Endodermal cell (in vitro differentiated cells): ENCODE data around the gene GNB1. TPM values are rescaled to one million over a fixed set of nuclear protein-coding genes. Genes with fewer than 3 reads are reported as not detected.
A peak's percentile ranks its signal among the peaks of the same experiment; 100 is the strongest.

Source experiments
- DNase-seq: peaks from one replicate; pipeline ENCODE4 v3.0.0-alpha.2; 2017
- H3K27ac ChIP-seq: 2 replicates; pipeline ENCODE4 v1.5.1; 2013; ENCODE audit warnings: mild to moderate bottlenecking, low read depth, low read length, moderate library complexity
- H3K27me3 ChIP-seq: 2 replicates; pipeline ENCODE4 v1.6.1; 2013; ENCODE audit warnings: mild to moderate bottlenecking, low read length, moderate library complexity; ENCODE audit not compliant: insufficient read depth, control insufficient read depth, poor library complexity, severe bottlenecking
- H3K36me3 ChIP-seq: 2 replicates; pipeline ENCODE4 v1.7.0; 2013; ENCODE audit warnings: mild to moderate bottlenecking, low read length, moderate library complexity; ENCODE audit not compliant: control insufficient read depth, insufficient read depth
- H3K4me1 ChIP-seq: one replicate; pipeline ENCODE4 v1.7.0; 2013; ENCODE audit warnings: low read length; ENCODE audit not compliant: control insufficient read depth, insufficient read depth
- H3K4me3 ChIP-seq: 2 replicates; pipeline ENCODE4 v1.5.1; 2013; ENCODE audit warnings: mild to moderate bottlenecking, low read length, moderate library complexity
- H3K9ac ChIP-seq: 2 replicates; pipeline ENCODE4 v1.6.1; 2013; ENCODE audit warnings: mild to moderate bottlenecking, low read length, moderate library complexity; ENCODE audit not compliant: poor library complexity, severe bottlenecking; ENCODE audit errors: extremely low read depth
- H3K9me3 ChIP-seq: 2 replicates; pipeline ENCODE4 v1.6.1; 2013; ENCODE audit warnings: mild to moderate bottlenecking, low read length, moderate library complexity; ENCODE audit not compliant: control insufficient read depth
- H3K27ac Mint-ChIP-seq: 2 replicates; pipeline ENCODE4 v1.8.0; 2020; ENCODE audit warnings: mixed read lengths
- H3K27me3 Mint-ChIP-seq: 2 replicates; pipeline ENCODE4 v1.8.0; 2021; ENCODE audit warnings: mild to moderate bottlenecking, mixed read lengths; ENCODE audit not compliant: insufficient read depth
- H3K36me3 Mint-ChIP-seq: 2 replicates; pipeline ENCODE4 v1.8.0; 2020; ENCODE audit warnings: low read depth, mixed read lengths
- H3K4me1 Mint-ChIP-seq: 2 replicates; pipeline ENCODE4 v1.8.0; 2020; ENCODE audit warnings: mixed read lengths
- H3K4me3 Mint-ChIP-seq: 2 replicates; pipeline ENCODE4 v1.8.0; 2020; ENCODE audit warnings: mild to moderate bottlenecking, moderate library complexity, mixed read lengths
- H3K9me3 Mint-ChIP-seq: 2 replicates; pipeline ENCODE4 v1.8.0; 2020; ENCODE audit warnings: mild to moderate bottlenecking, mixed read lengths
- CTCF ChIP-seq: fragments of 200-600 bp; sonication (generic); conservative IDR thresholded peaks from 2 replicates; pipeline ENCODE4 v1.5.0; 2021; ENCODE audit warnings: antibody characterized with exemption, mild to moderate bottlenecking
- WGBS, 2 experiments: methylation state at CpG; one replicate each; pipeline versions ENCODE4 v1.1.5 to v1.1.7; 2013; ENCODE audit warnings: missing lambda C conversion rate in 2 of 2, mixed read lengths in 1 of 2; ENCODE audit not compliant: insufficient coverage in 1 of 2, insufficient read length in 1 of 2; 5-methylcytosine and 5-hydroxymethylcytosine counted together
- total RNA-seq, 2 donors: library from RNA; stranded (reverse); fragmentation: NEBNext Ultra II Directional in 1 of 2; extraction: Animal tissue kit (Norgen Biotek cat#: 25700) in 1 of 2; gene quantifications; 2 replicates in 1 of 2; 3 replicates in 1 of 2; pipeline ENCODE4 v1.2.1, GENCODE V29; 2021

GNB1 gene
- total RNA-seq, 2 donors from 2014 or later: 369 to 371 TPM

GRCh38 chr1:1796466-1796865 is 94.4 kb downstream of the GNB1 start:
- peak; percentile 60 for TF ChIP-seq CTCF
- Histone ChIP-seq H3K27ac (no peak overlapping the region), H3K36me3 (peaks cover 96% of the 10 kb centered on the region), H3K4me1 (no peaks in the 10 kb centered on the region), H3K27me3 (no peaks in the 10 kb centered on the region), H3K9me3 (no peaks in the 10 kb centered on the region), H3K9ac (no peak overlapping the region), H3K4me3 (no peak overlapping the region)
- no peak overlapping the region for H3K4me3 Mint-ChIP-seq
- H3K27me3 Mint-ChIP-seq: no peaks in the 10 kb centered on the region
- H3K9me3 Mint-ChIP-seq: no peaks in the 10 kb centered on the region
- WGBS, 2 experiments: 88 to 100% methylated on average over 1 to 5 of the region's 5 CpGs
- no peak for DNase-seq
- H3K4me1 Mint-ChIP-seq: no peaks in the 10 kb centered on the region
- peak overlapping the region; percentile 46 for H3K27ac Mint-ChIP-seq
- H3K36me3 Mint-ChIP-seq: peaks cover 75% of the 10 kb centered on the region

DNA sequence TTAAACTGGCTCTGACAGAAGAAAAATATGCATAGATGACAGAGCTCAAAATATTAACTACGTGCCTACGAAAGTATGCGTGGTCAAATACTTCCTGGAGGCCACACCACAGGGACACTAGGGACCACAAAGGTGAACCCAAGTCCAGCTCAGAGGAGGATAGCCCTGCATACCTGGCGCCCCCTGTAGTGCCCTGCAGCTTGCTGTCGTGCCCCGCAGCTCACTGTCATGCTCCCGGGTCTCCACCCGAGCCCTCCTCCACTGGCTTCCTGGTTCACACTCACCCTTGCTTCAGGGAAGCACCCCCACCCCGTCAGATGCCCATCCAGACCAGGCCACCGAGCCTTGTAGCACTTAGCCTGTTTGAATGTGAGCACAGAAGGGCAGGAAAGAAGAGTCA is 95.9 kb downstream of the GNB1 start:
- Histone ChIP-seq H3K9me3 (no peaks in the 10 kb centered on the region), H3K4me3 (no peak overlapping the region), H3K36me3 (peaks cover 92% of the 10 kb centered on the region), H3K27ac (no peak overlapping the region), H3K9ac (no peak overlapping the region), H3K4me1 (no peaks in the 10 kb centered on the region), H3K27me3 (no peaks in the 10 kb centered on the region)
- H3K9me3 Mint-ChIP-seq: no peaks in the 10 kb centered on the region
- peak overlapping the region; percentile 66 for H3K27ac Mint-ChIP-seq
- H3K36me3 Mint-ChIP-seq: peaks cover 82% of the 10 kb centered on the region
- peak; percentile 62 for DNase-seq
- H3K4me1 Mint-ChIP-seq: no peaks in the 10 kb centered on the region
- no peaks in the 10 kb centered on the region for H3K27me3 Mint-ChIP-seq
- H3K4me3 Mint-ChIP-seq: no peak overlapping the region
- whole genome bisulfite sequencing, 2 experiments: 94 to 95% methylated on average over 5 to 10 of the region's 10 CpGs
- peak; percentile 31 for TF ChIP-seq CTCF

DNA sequence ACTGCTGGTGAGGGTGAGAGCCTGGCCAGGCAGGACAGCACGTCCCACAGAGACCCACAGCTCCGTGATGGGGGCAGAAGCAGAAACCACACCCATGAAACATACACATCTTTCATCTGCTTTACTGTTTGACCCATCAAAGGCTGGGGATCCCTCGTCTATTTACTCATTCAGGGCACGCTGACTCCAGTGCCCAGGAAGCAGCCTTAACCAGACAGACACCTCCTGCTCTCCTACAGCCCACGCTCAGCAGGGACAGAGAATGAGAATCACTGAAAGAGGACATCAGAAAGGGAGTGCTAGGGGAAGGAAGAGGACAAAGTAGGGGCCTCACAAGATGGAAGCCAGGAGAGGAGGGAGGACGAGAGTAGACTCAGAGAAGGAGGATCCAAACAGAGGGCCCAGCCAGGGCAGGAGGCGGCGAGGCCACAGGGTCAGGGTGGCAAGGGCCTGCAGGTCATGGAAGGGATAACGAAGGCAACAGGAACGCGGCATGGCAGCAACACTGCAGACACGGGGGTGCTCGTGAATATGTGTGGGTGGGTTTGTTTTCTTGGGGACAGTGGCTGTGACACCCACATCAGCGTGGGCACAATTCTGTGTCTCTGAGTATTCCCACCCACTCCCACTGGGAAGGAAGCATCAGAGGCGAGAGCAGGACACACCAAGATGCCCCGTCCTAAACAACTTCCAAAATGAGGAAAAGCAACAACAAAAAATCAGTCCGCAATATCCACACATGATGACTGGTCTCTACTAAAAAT is 97.2 kb downstream of the GNB1 start:
- Mint-ChIP-seq H3K36me3 (peaks cover 87% of the 10 kb centered on the region), H3K27ac (peak overlapping the region; percentile 44), H3K9me3 (no peaks in the 10 kb centered on the region), H3K4me3 (no peak overlapping the region), H3K27me3 (no peaks in the 10 kb centered on the region), H3K4me1 (no peaks in the 10 kb centered on the region)
- no peak for TF ChIP-seq CTCF
- no peak overlapping the region for H3K9ac ChIP-seq
- H3K27me3 ChIP-seq: no peaks in the 10 kb centered on the region
- H3K9me3 ChIP-seq: no peaks in the 10 kb centered on the region
- DNase-seq: no peak
- 94 to 100% methylated on average over 7 to 17 of the region's 17 CpGs for WGBS, 2 experiments
- H3K36me3 ChIP-seq: peaks cover 91% of the 10 kb centered on the region
- no peak overlapping the region for H3K4me3 ChIP-seq
- H3K27ac ChIP-seq: no peak overlapping the region
- no peaks in the 10 kb centered on the region for H3K4me1 ChIP-seq
